Activated naive CD8-positive, alpha-beta T cell (primary cell): ENCODE data around the gene ABCE1.
A peak's percentile ranks its signal among the peaks of the same experiment; 100 is the strongest.

Experiments
- H3K27ac Mint-ChIP-seq: one replicate; pipeline ENCODE4 v1.8.0; 2021; ENCODE audit warnings: mixed read lengths
- H3K27me3 Mint-ChIP-seq: one replicate; pipeline ENCODE4 v1.8.0; 2021; ENCODE audit warnings: mixed read lengths
- H3K36me3 Mint-ChIP-seq: one replicate; pipeline ENCODE4 v1.8.0; 2021; ENCODE audit warnings: mixed read lengths
- H3K4me1 Mint-ChIP-seq: one replicate; pipeline ENCODE4 v1.8.0; 2021; ENCODE audit warnings: low read depth, mixed read lengths
- H3K4me3 Mint-ChIP-seq: one replicate; pipeline ENCODE4 v1.8.0; 2021; ENCODE audit warnings: mild to moderate bottlenecking, mixed read lengths
- H3K9me3 Mint-ChIP-seq: one replicate; pipeline ENCODE4 v1.8.0; 2021; ENCODE audit warnings: low read depth, mixed read lengths

ABCE1 gene

DNA sequence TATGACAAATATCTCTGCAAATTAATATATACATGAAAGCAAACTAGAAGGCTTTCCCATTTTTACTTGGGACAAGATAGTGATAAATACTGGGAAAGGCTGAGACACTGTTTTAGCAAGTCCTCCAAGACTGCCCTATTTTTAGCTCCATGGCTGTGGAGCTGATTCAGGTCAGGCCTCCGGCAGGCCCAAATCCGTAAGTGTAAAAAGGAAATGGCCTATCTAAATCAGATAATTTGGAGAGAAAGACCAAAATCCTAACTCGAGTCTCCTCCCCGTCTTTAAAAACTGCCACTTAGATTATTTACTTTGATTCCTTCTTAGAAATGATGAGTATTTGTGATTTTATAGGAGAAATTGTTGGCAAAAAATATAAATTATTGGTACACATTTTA is 79.4 kb downstream of the ABCE1 start:
- H3K27ac Mint-ChIP-seq, result peak overlapping the region; percentile 94
- peaks cover 20% of the 10 kb centered on the region for H3K36me3 Mint-ChIP-seq
- no peaks in the 10 kb centered on the region for H3K9me3 Mint-ChIP-seq
- peaks cover 54% of the 10 kb centered on the region for H3K4me1 Mint-ChIP-seq
- H3K4me3 Mint-ChIP-seq, result peak overlapping the region; percentile 99
- no peaks in the 10 kb centered on the region for H3K27me3 Mint-ChIP-seq

- Mint-ChIP-seq H3K4me3 (peak overlapping the region; percentile 99), H3K9me3 (no peaks in the 10 kb centered on the region), H3K27ac (peak overlapping the region; percentile 94), H3K27me3 (no peaks in the 10 kb centered on the region), H3K4me1 (peaks cover 50% of the 10 kb centered on the region), H3K36me3 (peaks cover 16% of the 10 kb centered on the region)
These were observed 79.9 kb downstream of the ABCE1 start for GRCh38 chr4:145177906-145178538.

DNA sequence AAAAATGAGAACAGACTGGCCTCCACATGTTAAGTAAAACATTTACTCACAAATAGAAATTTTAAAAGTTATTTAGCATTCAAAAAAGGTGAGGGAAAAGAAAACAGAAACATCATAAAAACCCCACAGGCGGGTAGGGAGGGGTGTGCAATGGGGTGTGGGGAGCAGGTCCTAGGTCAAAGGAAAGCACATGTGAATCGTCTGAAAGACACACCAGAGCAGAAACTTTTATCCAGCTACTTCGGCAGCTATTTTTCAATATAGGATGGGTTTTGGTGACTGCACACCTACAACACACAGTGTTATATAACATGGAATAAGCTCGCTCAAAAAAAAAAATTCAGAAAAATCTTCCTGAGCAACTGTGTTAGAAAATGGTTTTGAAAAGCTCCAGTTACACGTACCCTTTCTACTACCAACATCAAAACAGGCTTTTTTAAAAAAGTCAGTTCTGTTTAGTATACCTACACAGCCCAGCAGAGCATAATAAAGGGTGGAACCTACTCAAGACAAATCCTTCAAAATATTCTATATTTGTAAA is 80.7 kb downstream of the ABCE1 start:
- Mint-ChIP-seq H3K36me3 (peaks cover 15% of the 10 kb centered on the region), H3K27ac (peak overlapping the region; percentile 94), H3K4me3 (peak overlapping the region; percentile 99), H3K27me3 (no peaks in the 10 kb centered on the region), H3K4me1 (peaks cover 47% of the 10 kb centered on the region), H3K9me3 (no peaks in the 10 kb centered on the region)
